Breast epithelium (tissue), 4 donors: Measurements from ENCODE around the gene NAALADL2. TPM values are rescaled to one million over a fixed set of nuclear protein-coding genes. Genes with fewer than 3 reads are reported as not detected.

Source experiments
- DNase-seq, 2 donors: peaks; one replicate each; pipeline ENCODE4 v3.0.0-alpha.2; 2019; ENCODE audit warnings: low spot score in 2 of 2
- H3K27ac ChIP-seq, 2 donors: fragments of 200-600 bp; sonication (generic) in 1 of 2; one replicate each; pipeline ENCODE4 v1.5.1; 2016 to 2019; ENCODE audit warnings: mild to moderate bottlenecking in 1 of 2
- H3K27me3 ChIP-seq, 2 donors: fragments of 200-600 bp; sonication (generic) in 1 of 2; one replicate each; pipeline versions ENCODE4 v1.5.1 to v1.6.0; 2017 to 2019; ENCODE audit warnings: control low read depth in 1 of 2, mild to moderate bottlenecking in 1 of 2
- H3K36me3 ChIP-seq: fragments of 200-600 bp; one replicate; pipeline ENCODE4 v1.5.1; 2019
- H3K4me1 ChIP-seq, 2 donors: fragments of 200-600 bp; sonication (generic); one replicate each; pipeline ENCODE4 v1.5.1; 2016 to 2019; ENCODE audit warnings: control low read depth in 1 of 2
- H3K4me3 ChIP-seq, 3 donors: fragments of 200-600 bp; sonication (generic); 1 replicate in 2 of 3; 2 replicates in 1 of 3; pipeline ENCODE4 v1.5.1; 2016 to 2019; ENCODE audit warnings: mild to moderate bottlenecking in 3 of 3, moderate library complexity in 2 of 3
- H3K9me3 ChIP-seq, 2 donors: fragments of 200-600 bp; sonication (generic) in 1 of 2; one replicate each; pipeline ENCODE4 v1.5.1; 2016 to 2019; ENCODE audit warnings: control low read depth in 1 of 2
- CTCF ChIP-seq, 3 donors: fragments of 450-650 bp; IDR thresholded peaks; one replicate each; pipeline ENCODE4 v1.5.1; 2016 to 2017; ENCODE audit warnings: antibody characterized with exemption in 3 of 3, mild to moderate bottlenecking in 3 of 3, moderate library complexity in 3 of 3
- POLR2A ChIP-seq: fragments of 450-650 bp; IDR thresholded peaks from one replicate; pipeline ENCODE4 v1.6.1; 2016; ENCODE audit warnings: antibody characterized with exemption, mild to moderate bottlenecking, moderate library complexity
- POLR2AphosphoS5 ChIP-seq, 3 donors: sonication (generic); formaldehyde crosslinking; IDR thresholded peaks; one replicate each; pipeline ENCODE4 v1.6.1; 2017; ENCODE audit warnings: antibody characterized with exemption in 3 of 3
- intact Hi-C: fragments of 100-400 bp; cut with DNase I; formaldehyde crosslinking; loops from one replicate; pipeline ENCODE4 v1.15.1; 2023; ENCODE audit warnings: low total_unique reads
- total RNA-seq, 3 donors: library from RNA; depleted of rRNA; stranded (reverse); fragments of >200 nt; gene quantifications; one replicate each; pipeline ENCODE4 v1.1.0, GENCODE V29; 2016

Gene NAALADL2
- total RNA-seq, 3 donors from 2014 or later, result 12.0 to 69.5 (median 53.9) TPM

- H3K27ac ChIP-seq, result no peak overlapping the region
- H3K4me3 ChIP-seq, result no peak overlapping the region
- no peak for DNase-seq
- peaks cover 0 to 13% of the 10 kb centered on the region in 2 donors for H3K9me3 ChIP-seq
- no peaks in the 10 kb centered on the region for H3K27me3 ChIP-seq
- H3K36me3 ChIP-seq, result no peaks in the 10 kb centered on the region
- TF ChIP-seq POLR2A (no peak), CTCF (IDR thresholded peaks at IDR 0.05) (no peak), POLR2AphosphoS5 (IDR thresholded peaks at IDR 0.05) (no peak)
- H3K4me1 ChIP-seq, result no peaks in the 10 kb centered on the region
- intact Hi-C loops, result loop anchor here (2.0 kb wide), 1 partner anchor 76 kb away; no protein-coding TSS in a partner anchor
Observed at GRCh38 chr3:175200391-175201095, 341.4 kb downstream of the NAALADL2 start.

- Histone ChIP-seq H3K9me3 (no peaks in the 10 kb centered on the region), H3K4me1 (no peaks in the 10 kb centered on the region), H3K36me3 (no peaks in the 10 kb centered on the region), H3K4me3 (no peak overlapping the region), H3K27me3 (no peaks in the 10 kb centered on the region), H3K27ac (no peak overlapping the region)
- no peak for DNase-seq
- intact Hi-C loops, result no loop called here
- no peak for TF ChIP-seq POLR2AphosphoS5 (IDR thresholded peaks at IDR 0.05)
- TF ChIP-seq POLR2A, result no peak
- TF ChIP-seq CTCF (IDR thresholded peaks at IDR 0.05), result no peak
Observed at GRCh38 chr3:175207361-175207760, 348.2 kb downstream of the NAALADL2 start.

- Histone ChIP-seq H3K27me3 (no peaks in the 10 kb centered on the region), H3K36me3 (no peaks in the 10 kb centered on the region), H3K27ac (no peak overlapping the region), H3K9me3 (no peaks in the 10 kb centered on the region), H3K4me3 (no peak overlapping the region), H3K4me1 (no peaks in the 10 kb centered on the region)
- intact Hi-C loops, result no loop called here
- no peak for DNase-seq
- no peak for TF ChIP-seq POLR2A
- no peak for TF ChIP-seq POLR2AphosphoS5 (IDR thresholded peaks at IDR 0.05)
- no peak for TF ChIP-seq CTCF (IDR thresholded peaks at IDR 0.05)
Observed at GRCh38 chr3:175208326-175208725, 349.2 kb downstream of the NAALADL2 start.

GRCh38 chr3:175211466-175211865, 352.3 kb downstream of the NAALADL2 start:
- Histone ChIP-seq H3K4me3 (no peak overlapping the region), H3K9me3 (no peaks in the 10 kb centered on the region), H3K36me3 (no peaks in the 10 kb centered on the region), H3K27me3 (no peaks in the 10 kb centered on the region), H3K27ac (no peak overlapping the region), H3K4me1 (no peaks in the 10 kb centered on the region)
- TF ChIP-seq CTCF (IDR thresholded peaks at IDR 0.05), result no peak
- no peak for TF ChIP-seq POLR2AphosphoS5 (IDR thresholded peaks at IDR 0.05)
- TF ChIP-seq POLR2A, result no peak
- intact Hi-C loops, result no loop called here
- no peak for DNase-seq

GRCh38 chr3:175212896-175213295, 353.8 kb downstream of the NAALADL2 start:
- no peak overlapping the region for H3K4me3 ChIP-seq
- H3K27ac ChIP-seq, result no peak overlapping the region
- no peaks in the 10 kb centered on the region for H3K9me3 ChIP-seq
- no peaks in the 10 kb centered on the region for H3K27me3 ChIP-seq
- intact Hi-C loops, result no loop called here
- H3K4me1 ChIP-seq, result no peaks in the 10 kb centered on the region
- TF ChIP-seq CTCF (IDR thresholded peaks at IDR 0.05) (no peak), POLR2AphosphoS5 (IDR thresholded peaks at IDR 0.05) (no peak), POLR2A (no peak)
- no peak for DNase-seq
- H3K36me3 ChIP-seq, result no peaks in the 10 kb centered on the region
